Right atrium auricular region (tissue), 2 donors: ENCODE results near the gene ERBIN. TPM values are rescaled to one million over a fixed set of nuclear protein-coding genes. Genes with fewer than 3 reads are reported as not detected.

Experiments used
- DNase-seq: peaks from one replicate; pipeline ENCODE4 v3.0.0-alpha.2; 2019; ENCODE audit warnings: low spot score
- H3K27ac ChIP-seq, 2 donors: fragments of 200-600 bp; sonication (generic); 1 replicate in 1 of 2; 2 replicates in 1 of 2; pipeline ENCODE4 v1.5.1; 2016 to 2019
- H3K27me3 ChIP-seq, 2 donors: fragments of 200-600 bp; sonication (generic); one replicate each; pipeline versions ENCODE4 v1.5.1 to v1.6.0; 2017 to 2019
- H3K36me3 ChIP-seq: fragments of 200-600 bp; sonication (generic); one replicate; pipeline ENCODE4 v1.5.1; 2016
- H3K4me1 ChIP-seq, 2 donors: fragments of 200-600 bp; sonication (generic); one replicate each; pipeline versions ENCODE4 v1.5.1 to v1.6.0; 2017 to 2019
- H3K4me3 ChIP-seq, 2 donors: fragments of 200-600 bp; sonication (generic); 1 replicate in 1 of 2; 2 replicates in 1 of 2; pipeline ENCODE4 v1.5.1; 2017 to 2019; ENCODE audit warnings: mild to moderate bottlenecking in 1 of 2, moderate library complexity in 1 of 2
- H3K9me3 ChIP-seq, 2 donors: fragments of 200-600 bp; sonication (generic); one replicate each; pipeline ENCODE4 v1.5.1; 2019
- total RNA-seq, 2 donors: library from RNA; depleted of rRNA; stranded (reverse); fragments of >200 nt; gene quantifications; one replicate each; pipeline ENCODE4 v1.1.0, GENCODE V29; 2016
- TF ChIP-seq, protein P1 (sequence below), 2 donors: fragments of 200-600 bp; sonication (generic); IDR thresholded peaks; one replicate each; pipeline ENCODE4 v1.5.1; 2019; ENCODE audit warnings: antibody characterized with exemption in 2 of 2

Gene ERBIN
- total RNA-seq, 2 donors from 2014 or later = 33.0 to 38.2 TPM

GRCh38 chr5:65919773-65920172, 6.6 kb upstream of the ERBIN start:
- Histone ChIP-seq H3K4me1 (no peaks in the 10 kb centered on the region), H3K27me3 (no peaks in the 10 kb centered on the region), H3K27ac (no peak overlapping the region), H3K9me3 (no peaks in the 10 kb centered on the region), H3K36me3 (no peaks in the 10 kb centered on the region), H3K4me3 (no peak overlapping the region)
- TF ChIP-seq, protein P1, sequence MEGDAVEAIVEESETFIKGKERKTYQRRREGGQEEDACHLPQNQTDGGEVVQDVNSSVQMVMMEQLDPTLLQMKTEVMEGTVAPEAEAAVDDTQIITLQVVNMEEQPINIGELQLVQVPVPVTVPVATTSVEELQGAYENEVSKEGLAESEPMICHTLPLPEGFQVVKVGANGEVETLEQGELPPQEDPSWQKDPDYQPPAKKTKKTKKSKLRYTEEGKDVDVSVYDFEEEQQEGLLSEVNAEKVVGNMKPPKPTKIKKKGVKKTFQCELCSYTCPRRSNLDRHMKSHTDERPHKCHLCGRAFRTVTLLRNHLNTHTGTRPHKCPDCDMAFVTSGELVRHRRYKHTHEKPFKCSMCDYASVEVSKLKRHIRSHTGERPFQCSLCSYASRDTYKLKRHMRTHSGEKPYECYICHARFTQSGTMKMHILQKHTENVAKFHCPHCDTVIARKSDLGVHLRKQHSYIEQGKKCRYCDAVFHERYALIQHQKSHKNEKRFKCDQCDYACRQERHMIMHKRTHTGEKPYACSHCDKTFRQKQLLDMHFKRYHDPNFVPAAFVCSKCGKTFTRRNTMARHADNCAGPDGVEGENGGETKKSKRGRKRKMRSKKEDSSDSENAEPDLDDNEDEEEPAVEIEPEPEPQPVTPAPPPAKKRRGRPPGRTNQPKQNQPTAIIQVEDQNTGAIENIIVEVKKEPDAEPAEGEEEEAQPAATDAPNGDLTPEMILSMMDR (IDR thresholded peaks at IDR 0.05) = no peak
- DNase-seq = no peak

GRCh38 chr5:65923339-65923738, 3.0 kb upstream of the ERBIN start:
- no peaks in the 10 kb centered on the region for H3K9me3 ChIP-seq
- TF ChIP-seq, protein P1 (IDR thresholded peaks at IDR 0.05) = no peak
- H3K36me3 ChIP-seq = no peaks in the 10 kb centered on the region

DNA sequence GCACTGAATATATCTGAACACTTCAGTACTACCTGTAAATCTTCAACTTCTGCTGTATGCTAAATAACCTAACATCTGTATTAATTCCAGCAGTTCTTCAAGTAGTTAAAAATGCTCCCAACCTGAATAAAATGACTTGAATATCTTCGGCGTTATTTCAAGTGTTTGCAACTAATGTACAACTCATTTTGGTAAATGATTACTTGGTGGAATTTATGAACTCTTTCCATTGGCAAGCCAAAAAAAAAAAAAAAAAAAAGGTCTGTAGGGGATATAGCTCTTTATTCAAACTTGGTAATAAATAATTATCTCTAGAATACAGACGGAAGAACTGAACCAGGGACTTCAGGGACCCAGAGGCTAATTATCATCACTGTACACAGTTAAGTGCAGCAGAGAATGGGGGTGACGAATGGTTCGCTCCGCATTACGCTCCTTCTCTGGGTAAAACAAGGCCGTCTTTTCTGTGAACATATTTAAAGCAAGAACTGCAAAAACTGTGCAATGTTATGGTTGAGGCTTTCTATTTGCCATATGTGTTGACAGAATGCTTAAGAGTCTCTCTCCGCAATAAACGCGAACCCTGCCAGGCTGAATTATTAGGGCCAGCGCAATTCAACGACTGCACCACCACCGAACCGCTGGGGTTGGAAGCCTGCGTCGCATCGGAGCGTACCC, 1.9 kb upstream of the ERBIN start:
- Histone ChIP-seq H3K4me3 (peak overlapping the region; percentile 69 to 85), H3K4me1 (peaks cover 0 to 11% of the 10 kb centered on the region in 2 donors), H3K27me3 (no peaks in the 10 kb centered on the region), H3K36me3 (no peaks in the 10 kb centered on the region), H3K27ac (peak overlapping the region; percentile 99 to 100), H3K9me3 (no peaks in the 10 kb centered on the region)
- TF ChIP-seq, protein P1 (IDR thresholded peaks at IDR 0.05) = no peak
- no peak for DNase-seq

More at GRCh38 chr5:65923339-65923738, 3.0 kb upstream of the ERBIN start:
- Histone ChIP-seq H3K4me3 (no peak overlapping the region), H3K4me1 (peaks cover 0 to under 1% of the 10 kb centered on the region in 2 donors), H3K27me3 (no peaks in the 10 kb centered on the region), H3K27ac (no peak overlapping the region)
- no peak for DNase-seq

DNA sequence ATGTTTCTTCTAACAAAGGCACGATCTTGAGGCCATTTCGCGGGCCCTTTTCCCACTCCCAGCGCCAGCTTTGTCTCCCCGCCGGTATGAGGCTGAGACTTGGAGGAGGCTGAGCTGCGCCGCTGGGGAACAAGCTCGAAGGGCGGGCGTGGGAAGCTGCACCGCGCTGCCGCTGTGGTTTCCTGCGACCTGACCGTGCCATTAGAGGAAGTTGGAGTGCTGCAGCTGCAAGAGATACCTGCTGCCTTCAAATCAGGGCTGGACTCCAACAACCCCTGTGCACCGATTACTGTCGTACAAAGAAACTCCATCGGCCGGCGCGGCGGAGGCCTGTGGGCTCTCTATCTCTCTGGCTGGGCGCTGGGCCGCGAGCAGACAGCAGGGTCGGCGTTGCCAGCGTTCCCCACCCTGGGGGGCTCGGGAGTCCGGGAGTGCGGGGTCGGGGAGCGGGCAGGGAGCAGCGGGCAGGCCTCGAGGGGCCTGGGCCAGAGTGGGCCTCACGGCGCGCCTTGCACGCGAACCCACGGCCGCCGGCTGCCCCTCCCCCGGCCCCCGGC, 1.3 kb upstream of the ERBIN start:
- H3K27me3 ChIP-seq = no peaks in the 10 kb centered on the region
- no peaks in the 10 kb centered on the region for H3K9me3 ChIP-seq
- TF ChIP-seq, protein P1 (IDR thresholded peaks at IDR 0.05) = no peak
- peak; percentile 79 for DNase-seq
- H3K4me1 ChIP-seq = peaks cover 0 to 16% of the 10 kb centered on the region in 2 donors
- no peaks in the 10 kb centered on the region for H3K36me3 ChIP-seq
- peak overlapping the region; percentile 69 to 85 for H3K4me3 ChIP-seq
- H3K27ac ChIP-seq = peak overlapping the region; percentile 99 to 100

- TF ChIP-seq, protein P1 (IDR thresholded peaks at IDR 0.05) = peak; percentile 16 to 52
- DNase-seq = peak; percentile 72
- Histone ChIP-seq H3K4me1 (peaks cover 0 to 21% of the 10 kb centered on the region in 2 donors), H3K4me3 (peak overlapping the region; percentile 85 to 99), H3K27me3 (no peaks in the 10 kb centered on the region), H3K27ac (peak overlapping the region; percentile 99 to 100), H3K9me3 (no peaks in the 10 kb centered on the region), H3K36me3 (no peaks in the 10 kb centered on the region)
Measured at GRCh38 chr5:65925601-65926275, 637 bp upstream of the ERBIN start.
